Neutrophil (primary cell): ENCODE data around the gene IFNL3.

Experiments used
- H3K27ac ChIP-seq: fragments of 200-600 bp; sonication (generic); 2 replicates; pipeline ENCODE4 v1.5.1; 2016; ENCODE audit warnings: mild to moderate bottlenecking, moderate library complexity
- H3K27me3 ChIP-seq: fragments of 200-600 bp; sonication (generic); 2 replicates; pipeline ENCODE4 v1.6.0; 2016; ENCODE audit warnings: mild to moderate bottlenecking
- H3K36me3 ChIP-seq: fragments of 200-600 bp; sonication (generic); 2 replicates; pipeline ENCODE4 v1.5.1; 2017
- H3K4me1 ChIP-seq, 2 experiments: fragments of 200-600 bp in 1 of 2; sonication (generic) in 1 of 2; 1 replicate in 1 of 2; 2 replicates in 1 of 2; pipeline versions ENCODE4 v1.5.1 to v1.6.1; 2013 to 2016; ENCODE audit warnings: low read depth in 1 of 2, low read length in 1 of 2, mild to moderate bottlenecking in 1 of 2, moderate library complexity in 1 of 2; ENCODE audit not compliant: control insufficient read depth in 1 of 2, insufficient read depth in 1 of 2
- H3K4me3 ChIP-seq, 2 experiments: fragments of 200-600 bp in 1 of 2; sonication (generic) in 1 of 2; 1 replicate in 1 of 2; 2 replicates in 1 of 2; pipeline ENCODE4 v1.5.1; 2013 to 2016; ENCODE audit warnings: low read depth in 1 of 2, low read length in 1 of 2, mild to moderate bottlenecking in 1 of 2, moderate library complexity in 1 of 2
- H3K9me3 ChIP-seq: fragments of 200-600 bp; sonication (generic); 2 replicates; pipeline ENCODE4 v1.5.1; 2016
- CTCF ChIP-seq: fragments of 200-600 bp; sonication (generic); IDR thresholded peaks from 2 replicates; pipeline ENCODE4 v1.5.1; 2016; ENCODE audit warnings: antibody characterized with exemption

IFNL3 gene

GRCh38 chr19:39212375-39212742 is 32.4 kb downstream of the IFNL3 start:
- Histone ChIP-seq H3K4me3 (no peak overlapping the region), H3K27me3 (peaks cover 3% of the 10 kb centered on the region), H3K9me3 (no peaks in the 10 kb centered on the region), H3K36me3 (no peaks in the 10 kb centered on the region), H3K4me1 (no peaks in the 10 kb centered on the region), H3K27ac (no peak overlapping the region)
- TF ChIP-seq CTCF = peak; percentile 55

GRCh38 chr19:39211731-39212374 is 33.0 kb downstream of the IFNL3 start:
- H3K9me3 ChIP-seq = no peaks in the 10 kb centered on the region
- no peak overlapping the region for H3K4me3 ChIP-seq
- no peaks in the 10 kb centered on the region for H3K4me1 ChIP-seq
- no peak overlapping the region for H3K27ac ChIP-seq
- TF ChIP-seq CTCF = no peak
- H3K27me3 ChIP-seq = peaks cover 3% of the 10 kb centered on the region
- H3K36me3 ChIP-seq = no peaks in the 10 kb centered on the region

GRCh38 chr19:39209196-39209595 is 35.6 kb downstream of the IFNL3 start:
- H3K4me3 ChIP-seq = no peak overlapping the region
- no peaks in the 10 kb centered on the region for H3K4me1 ChIP-seq
- H3K36me3 ChIP-seq = no peaks in the 10 kb centered on the region
- no peak for TF ChIP-seq CTCF
- H3K27me3 ChIP-seq = peaks cover 17% of the 10 kb centered on the region
- no peaks in the 10 kb centered on the region for H3K9me3 ChIP-seq
- H3K27ac ChIP-seq = no peak overlapping the region

GRCh38 chr19:39208175-39208795 is 36.5 kb downstream of the IFNL3 start:
- H3K4me1 ChIP-seq = no peaks in the 10 kb centered on the region
- H3K27me3 ChIP-seq = peaks cover 26% of the 10 kb centered on the region
- TF ChIP-seq CTCF = no peak
- no peak overlapping the region for H3K27ac ChIP-seq
- no peaks in the 10 kb centered on the region for H3K36me3 ChIP-seq
- no peak overlapping the region for H3K4me3 ChIP-seq
- H3K9me3 ChIP-seq = no peaks in the 10 kb centered on the region

- Histone ChIP-seq H3K4me1 (no peaks in the 10 kb centered on the region), H3K27me3 (peaks cover 35% of the 10 kb centered on the region), H3K4me3 (no peak overlapping the region), H3K36me3 (no peaks in the 10 kb centered on the region), H3K9me3 (no peaks in the 10 kb centered on the region), H3K27ac (no peak overlapping the region)
- TF ChIP-seq CTCF = no peak
Observed at GRCh38 chr19:39207293-39207836, 37.4 kb downstream of the IFNL3 start.
